Measurements from ENCODE around the gene DNAH17.
"Not testable (repeated sequence)": the region's sequence is repeated elsewhere in the genome, so short reads cannot be mapped to it uniquely, and the experiment has no call there.

The DNAH17 gene

GRCh38 chr17:78514521-78514920, 62.7 kb downstream of the DNAH17 start:
- DNase-seq: no peak

DNA sequence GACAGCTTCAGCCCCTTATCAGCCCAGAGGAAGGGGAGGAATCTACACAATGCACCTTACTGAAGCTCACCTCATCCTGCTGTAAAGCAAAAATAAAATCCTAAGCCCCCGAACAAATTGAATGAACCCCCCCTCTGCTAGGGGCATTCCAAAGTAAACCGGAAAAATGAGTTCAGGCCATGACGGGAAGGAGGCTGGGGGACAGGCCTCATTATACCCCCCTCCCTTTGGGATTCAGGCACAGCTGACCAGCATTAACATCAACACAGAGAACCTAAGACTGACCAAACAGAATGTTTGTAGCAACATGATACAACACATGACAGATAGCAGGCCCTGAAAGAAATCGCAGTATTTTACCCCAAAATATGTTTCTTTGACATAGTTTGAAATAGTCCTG, 64.2 kb downstream of the DNAH17 start:
- DNase-seq: no peak

DNA sequence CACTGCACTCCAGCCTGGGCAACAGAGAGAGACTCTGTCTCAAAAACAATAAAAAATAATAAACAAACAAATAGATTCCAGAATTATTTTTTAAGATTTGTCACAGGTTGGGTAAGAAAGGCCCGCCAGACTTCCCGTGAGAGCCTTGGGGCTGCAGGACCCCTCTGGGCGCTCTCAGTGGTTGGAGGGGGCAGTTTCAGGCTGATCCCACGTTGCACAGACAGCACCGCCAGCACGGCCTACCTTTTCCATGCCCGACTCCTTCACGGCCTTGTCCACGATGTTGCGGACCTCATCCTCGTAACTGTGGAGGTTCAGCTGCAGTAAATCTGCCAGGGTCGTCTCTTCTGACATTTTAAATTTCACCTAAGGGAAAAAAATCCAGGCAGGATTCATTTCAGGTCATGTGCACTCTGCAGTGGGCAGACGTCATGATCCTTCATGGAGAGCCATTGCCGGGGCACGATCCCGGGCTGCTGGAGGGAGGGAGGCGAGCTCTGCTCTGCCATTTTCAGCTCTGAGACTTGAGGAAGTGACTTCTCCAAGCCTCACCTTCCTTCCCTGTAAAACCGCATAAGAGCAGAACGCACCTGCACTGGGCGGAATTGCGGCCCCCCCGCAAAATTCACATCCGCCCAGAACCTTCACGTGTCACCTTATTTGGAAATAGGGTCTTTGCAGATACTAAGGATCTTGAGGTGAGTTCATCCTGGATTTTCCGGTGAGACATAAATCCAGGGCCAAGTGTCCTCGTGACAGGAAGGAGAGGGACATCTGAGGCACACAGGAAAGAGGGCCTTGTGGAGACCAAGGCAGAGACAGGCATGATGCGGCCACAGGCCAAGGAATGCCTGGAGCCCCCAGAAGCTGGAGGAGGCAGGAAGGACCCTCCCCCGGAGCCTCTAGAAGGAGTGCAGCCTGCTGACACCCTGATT, 66.8 kb downstream of the DNAH17 start:
- DNase-seq: no peak

GRCh38 chr17:78507526-78507925, 69.7 kb downstream of the DNAH17 start:
- no peak for DNase-seq

- DNase-seq: no peak
Observed at GRCh38 chr17:78506454-78507309, 70.5 kb downstream of the DNAH17 start.

- no peak for DNase-seq
Observed at GRCh38 chr17:78504156-78504925, 72.9 kb downstream of the DNAH17 start.

DNA sequence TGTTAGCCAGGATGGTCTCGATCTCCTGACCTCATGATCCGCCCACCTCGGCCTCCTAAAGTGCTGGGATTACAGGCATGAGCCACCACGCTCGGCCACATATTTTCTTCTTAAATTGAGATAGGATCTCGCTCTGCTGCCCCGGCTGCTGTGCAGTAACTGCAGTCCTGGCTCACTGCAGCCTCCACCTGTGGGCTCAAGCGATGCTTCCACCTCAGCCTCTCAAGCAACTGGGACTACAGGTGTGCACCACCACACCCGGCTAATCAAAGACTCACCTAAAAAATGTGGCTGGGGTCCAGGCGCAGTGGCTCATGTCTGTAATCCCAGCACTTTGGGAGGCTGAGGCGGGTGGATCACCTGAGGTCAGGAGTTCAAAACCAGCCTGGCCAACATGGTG, 73.8 kb downstream of the DNAH17 start:
- DNase-seq: not testable (repeated sequence)

DNA sequence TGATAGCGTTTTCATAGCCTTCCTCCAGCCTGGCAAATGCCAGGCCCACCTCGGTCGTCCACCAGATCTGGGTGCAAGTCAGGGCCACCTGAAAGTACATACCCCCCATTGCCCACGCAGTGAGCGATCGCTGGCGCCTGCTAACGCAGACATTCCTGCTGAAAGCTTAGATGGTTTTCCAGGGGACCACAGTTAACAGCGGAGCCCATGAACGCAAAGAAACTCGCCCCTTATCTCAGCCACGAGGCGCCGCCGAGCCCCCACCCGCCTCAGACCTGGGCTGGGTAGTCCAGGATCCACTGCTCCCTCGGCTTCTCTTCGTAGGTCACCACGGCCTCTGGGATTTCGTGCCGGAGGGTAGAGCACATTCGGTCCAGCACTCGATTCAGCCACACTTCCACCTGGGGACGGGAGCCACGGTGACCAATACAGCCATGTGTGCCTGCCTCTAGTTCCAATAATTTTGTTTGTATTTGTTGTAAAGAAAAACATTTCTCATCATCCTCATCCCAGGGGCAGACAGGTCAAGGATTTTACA, 74.5 kb downstream of the DNAH17 start:
- no peak for DNase-seq

GRCh38 chr17:78501241-78502036, 75.8 kb downstream of the DNAH17 start:
- no peak for DNase-seq

DNA sequence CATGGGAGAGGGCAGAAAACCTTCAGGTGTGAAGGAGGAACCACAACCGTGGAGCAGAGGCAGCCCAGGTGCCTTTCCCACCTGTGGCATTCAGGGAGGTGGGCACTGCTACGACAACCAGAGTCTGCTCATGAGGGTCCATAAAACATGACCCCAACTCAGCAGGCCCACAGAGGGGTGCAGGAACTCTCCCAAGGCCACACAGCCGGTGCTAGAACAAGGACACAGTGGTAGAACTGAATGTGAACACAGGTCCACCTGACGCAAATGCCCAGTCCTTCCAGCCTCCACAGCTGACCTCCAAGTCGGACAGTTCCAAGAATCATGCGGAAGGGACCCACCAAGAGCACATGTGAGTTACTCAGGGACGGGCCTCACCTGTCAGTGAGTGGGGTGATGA, 76.4 kb downstream of the DNAH17 start:
- DNase-seq: no peak

- no peak for DNase-seq
Observed at GRCh38 chr17:78499715-78500540, 77.3 kb downstream of the DNAH17 start.

- DNase-seq: no peak
Observed at GRCh38 chr17:78498848-78499247, 78.3 kb downstream of the DNAH17 start.

GRCh38 chr17:78497115-78497540, 80.1 kb downstream of the DNAH17 start:
- DNase-seq: peak; percentile 45

- DNase-seq: no peak
Observed at GRCh38 chr17:78496311-78496710, 80.9 kb downstream of the DNAH17 start.

GRCh38 chr17:78495634-78496033, 81.6 kb downstream of the DNAH17 start:
- no peak for DNase-seq

- DNase-seq: no peak
Observed at GRCh38 chr17:78494696-78495330, 82.4 kb downstream of the DNAH17 start.

- no peak for DNase-seq
Observed at GRCh38 chr17:78493853-78494695, 83.1 kb downstream of the DNAH17 start.

- no peak for DNase-seq
Observed at GRCh38 chr17:78493450-78493849, 83.7 kb downstream of the DNAH17 start.

DNA sequence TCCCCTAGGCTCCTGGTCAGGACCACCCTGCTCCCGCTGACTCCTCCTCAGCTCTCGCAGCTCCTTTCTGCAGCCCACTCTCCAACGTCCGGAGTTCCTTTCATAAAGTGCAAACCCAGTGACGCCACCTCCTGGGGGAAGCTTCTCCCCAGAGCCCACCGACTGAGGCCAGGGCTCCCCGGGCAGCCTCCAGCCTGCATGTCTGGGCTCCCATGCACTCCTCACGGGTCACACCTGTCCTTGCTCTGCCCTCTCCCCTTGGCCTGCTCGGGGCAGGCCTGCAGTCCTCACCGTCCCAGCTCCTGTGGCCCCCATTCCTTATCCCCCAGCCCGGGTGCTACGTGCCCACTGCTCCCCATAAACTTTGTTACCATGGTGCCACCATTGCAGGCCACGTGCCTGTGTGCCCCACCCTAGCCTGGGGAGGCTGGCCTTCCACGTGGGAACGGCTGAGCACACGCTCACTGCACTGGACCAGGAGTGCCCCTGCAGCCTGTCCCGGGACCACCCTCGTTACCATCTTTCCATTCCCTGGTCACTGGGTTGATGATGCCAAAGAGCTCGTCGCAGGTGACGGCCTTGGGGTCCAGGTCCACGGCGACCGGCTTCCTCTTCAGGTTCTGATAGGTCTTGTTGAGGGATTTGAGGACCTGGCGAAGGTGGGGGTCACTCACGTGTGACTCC, 84.9 kb downstream of the DNAH17 start:
- no peak for DNase-seq
